GM20431 (cell line): ENCODE measurements around the gene NCKAP5.

ENCODE experiments used
- in situ Hi-C: fragments of 300-500 bp; cut with MseI, MboI; formaldehyde crosslinking; loops from one replicate; pipeline ENCODE4 v1.15.0; 2020; ENCODE audit warnings: low sequenced_read_pairs; ENCODE audit not compliant: unreplicated experiment

Gene NCKAP5

DNA sequence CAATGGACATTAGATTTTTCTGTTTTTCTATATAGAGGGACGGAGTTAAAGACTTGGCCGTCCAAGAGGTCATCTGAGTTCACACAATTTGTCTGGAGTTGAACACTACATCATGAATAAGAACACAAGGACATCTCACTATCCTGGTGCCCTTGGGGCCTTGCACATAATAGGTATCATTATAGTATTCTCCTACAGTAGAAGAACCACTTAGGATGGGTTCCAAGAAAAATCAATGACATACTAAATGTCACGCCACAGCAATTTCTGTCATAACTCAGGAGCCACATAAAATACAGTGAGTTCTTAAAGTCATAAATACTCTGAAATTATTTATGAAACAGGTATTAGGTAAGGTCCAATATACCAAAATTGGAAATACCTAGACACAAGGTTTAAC, 154.4 kb downstream of the NCKAP5 start:
- in situ Hi-C loops, result no loop called here

DNA sequence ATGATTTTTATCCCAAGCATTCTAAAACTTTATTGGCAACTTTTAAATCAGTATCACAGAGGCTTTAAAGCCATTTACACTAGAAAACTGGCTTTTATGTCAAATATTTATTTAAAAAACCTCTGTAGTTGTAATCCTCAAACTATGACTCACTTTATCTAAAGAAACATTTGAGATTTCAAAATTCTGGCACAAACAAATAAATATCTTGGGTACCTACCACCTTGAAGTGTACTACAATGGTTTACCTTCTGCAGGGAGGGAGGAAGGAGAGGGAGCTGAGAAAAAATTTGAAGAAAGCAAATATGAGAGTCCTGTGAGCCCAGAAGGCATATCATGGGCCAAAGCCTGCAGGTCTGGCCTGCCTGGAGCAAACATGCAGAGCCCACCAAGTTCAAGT, 155.6 kb downstream of the NCKAP5 start:
- in situ Hi-C loops, result no loop called here

DNA sequence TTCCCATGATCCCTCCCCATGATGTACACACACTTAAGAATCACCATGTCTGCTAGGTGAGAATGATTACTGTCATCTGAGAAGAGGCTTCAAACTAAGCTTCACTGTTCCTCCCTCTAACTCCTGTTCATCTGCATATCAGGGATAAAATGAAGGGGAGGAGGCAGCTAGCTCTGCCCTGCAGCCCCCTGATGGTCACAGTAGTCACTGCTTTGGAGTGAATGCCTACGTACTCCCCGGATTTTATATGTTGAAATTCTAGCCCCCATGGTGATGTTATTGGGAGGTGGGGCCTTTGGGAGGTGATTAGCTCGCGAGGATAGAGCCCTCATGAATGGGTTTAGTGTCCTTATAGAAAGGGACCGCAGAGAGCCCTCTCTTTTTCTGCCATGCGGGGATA, 156.4 kb downstream of the NCKAP5 start:
- in situ Hi-C loops, result no loop called here

DNA sequence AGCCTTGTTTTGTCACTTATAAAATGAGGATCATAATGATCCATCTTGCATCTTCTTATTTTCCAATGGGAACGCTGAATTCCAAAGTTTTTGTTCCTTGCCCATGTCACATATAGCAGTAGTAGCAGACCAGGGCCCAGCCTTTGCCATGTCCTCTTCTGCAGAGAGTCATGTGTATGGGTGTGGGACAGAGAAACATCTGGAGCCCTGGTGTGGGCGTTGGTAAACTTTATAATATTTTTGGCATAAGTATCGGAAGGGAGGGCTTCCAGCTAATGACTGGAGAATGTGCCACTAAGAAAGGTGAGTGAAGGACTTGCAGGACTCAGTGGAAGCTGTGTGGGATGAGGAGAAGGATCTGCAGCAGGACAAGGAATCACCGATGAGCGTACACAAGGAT, 157.2 kb downstream of the NCKAP5 start:
- in situ Hi-C loops, result no loop called here

DNA sequence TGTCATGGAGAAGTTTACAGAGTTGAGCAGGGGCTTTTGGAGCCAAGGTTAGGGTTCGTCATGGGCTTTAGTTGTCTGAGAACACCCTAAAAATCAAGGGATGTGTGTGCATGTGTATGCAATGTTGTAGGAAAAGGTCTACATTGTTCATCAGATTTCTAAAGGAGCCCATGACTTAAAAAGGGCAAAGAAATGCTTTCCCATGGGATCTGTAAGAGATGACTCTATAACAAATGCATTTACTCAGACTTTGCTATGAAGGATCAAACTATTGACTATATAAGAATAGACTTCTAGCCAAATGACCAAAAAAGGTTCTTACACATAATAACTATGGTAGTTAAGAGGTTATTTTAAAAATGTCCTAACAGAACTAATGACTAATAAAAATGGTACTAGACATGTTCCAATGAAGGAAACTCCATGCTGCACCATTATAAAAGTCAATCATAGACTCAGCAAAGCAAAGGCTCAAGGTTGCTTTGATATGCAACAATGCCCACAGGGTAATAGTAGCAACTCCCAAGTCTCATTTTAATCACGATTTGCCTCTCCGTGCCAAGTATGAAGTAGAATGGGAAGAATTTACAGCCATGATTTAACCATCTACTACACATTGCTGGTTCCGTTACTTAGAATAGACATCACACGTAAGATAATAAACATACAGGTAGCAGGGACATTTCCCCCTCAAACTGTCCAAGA, 158.5 kb downstream of the NCKAP5 start:
- in situ Hi-C loops, result no loop called here

DNA sequence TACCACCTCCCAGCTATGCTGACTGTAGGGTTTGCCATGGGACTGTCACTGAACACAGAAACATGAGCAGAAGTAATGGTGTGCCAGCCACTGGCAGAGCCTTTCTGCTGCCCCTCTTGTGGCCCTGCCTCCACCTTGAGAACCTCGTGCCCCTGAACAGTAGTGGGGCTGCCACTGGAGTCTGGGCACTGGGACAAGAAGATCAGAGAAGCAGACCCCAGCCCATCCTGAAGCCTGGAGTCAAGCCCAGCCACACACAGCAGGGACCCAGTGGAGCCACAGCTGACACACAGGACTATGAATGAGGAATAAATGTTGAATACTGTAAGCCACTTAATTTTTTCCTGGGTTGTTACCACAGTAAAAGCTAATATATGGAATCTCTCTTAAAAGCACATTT, 159.6 kb downstream of the NCKAP5 start:
- in situ Hi-C loops, result no loop called here

DNA sequence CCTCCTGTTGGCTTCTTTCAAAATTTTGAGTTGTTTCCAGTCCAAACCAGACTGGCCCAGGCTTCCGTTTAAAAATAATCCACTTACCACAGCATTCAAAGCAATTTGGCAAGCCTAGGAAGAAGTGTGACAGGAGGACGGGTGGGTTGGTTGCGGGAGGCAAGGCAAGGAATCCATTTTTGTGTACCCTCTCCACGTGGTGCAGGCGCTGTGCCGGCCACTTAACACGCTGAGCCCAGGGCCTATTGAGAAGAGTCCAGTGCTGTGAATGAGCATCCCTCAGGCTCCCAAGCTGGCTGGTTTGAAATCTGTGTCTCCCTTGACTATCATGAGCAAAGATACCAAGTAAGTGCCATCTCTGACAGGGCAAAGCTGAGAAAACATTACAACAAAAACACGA, 160.9 kb downstream of the NCKAP5 start:
- in situ Hi-C loops, result no loop called here

DNA sequence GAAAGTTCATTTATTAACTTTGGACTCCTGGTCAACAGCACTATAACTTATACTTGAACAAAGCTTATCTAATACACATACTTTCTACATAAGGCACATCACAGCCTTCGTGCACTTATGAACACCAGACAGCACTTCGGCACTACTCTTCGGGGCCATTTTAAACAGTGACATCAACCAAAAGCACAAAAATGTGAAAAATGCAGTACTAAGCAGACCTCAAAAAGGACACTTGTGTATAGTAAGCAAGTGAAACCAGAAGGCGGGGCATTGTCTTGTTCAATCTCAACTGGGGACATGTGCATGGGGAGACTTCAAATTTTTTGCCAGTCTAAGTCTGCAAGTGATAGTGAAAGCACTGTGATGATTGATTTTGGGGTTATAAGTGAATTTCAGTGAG, 163.0 kb downstream of the NCKAP5 start:
- in situ Hi-C loops, result no loop called here

DNA sequence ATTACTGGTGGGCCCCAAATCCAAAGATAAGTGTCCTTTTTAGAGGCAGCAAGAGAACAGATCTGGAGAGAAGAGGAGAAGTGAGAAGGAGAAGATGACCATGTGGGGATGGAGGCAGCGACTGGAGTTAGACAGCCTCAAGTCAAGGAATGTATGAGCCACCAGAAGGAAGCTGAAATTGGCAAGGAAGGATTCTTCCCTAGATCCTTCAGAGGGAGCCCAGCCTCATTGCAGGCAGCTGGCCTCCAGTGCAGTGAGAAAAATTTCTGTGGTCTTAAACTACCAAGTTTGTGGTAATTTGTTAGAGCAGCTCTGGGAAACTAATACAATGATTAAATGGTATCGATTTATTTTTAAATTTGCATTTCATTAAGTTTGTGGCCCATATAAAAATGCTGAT, 167.9 kb downstream of the NCKAP5 start:
- in situ Hi-C loops, result no loop called here

DNA sequence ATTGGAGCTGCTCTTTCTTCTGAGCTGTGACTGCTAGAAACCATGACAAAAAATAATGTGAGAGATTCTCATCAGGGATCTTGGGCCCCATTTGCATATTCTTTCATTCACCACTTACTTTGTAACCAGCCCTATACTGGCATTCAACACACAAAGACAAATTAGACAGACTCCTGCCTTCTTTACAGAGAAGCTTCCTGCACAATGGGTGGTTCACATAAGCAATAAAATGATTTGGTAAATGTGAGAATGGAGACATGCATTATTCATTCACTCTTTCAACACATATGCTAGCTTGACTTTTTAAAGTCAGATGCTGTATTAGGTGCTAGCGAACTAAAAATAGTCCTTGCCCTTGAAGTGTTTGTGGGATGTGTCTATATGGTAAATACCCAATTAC, 174.4 kb downstream of the NCKAP5 start:
- in situ Hi-C loops, result no loop called here

DNA sequence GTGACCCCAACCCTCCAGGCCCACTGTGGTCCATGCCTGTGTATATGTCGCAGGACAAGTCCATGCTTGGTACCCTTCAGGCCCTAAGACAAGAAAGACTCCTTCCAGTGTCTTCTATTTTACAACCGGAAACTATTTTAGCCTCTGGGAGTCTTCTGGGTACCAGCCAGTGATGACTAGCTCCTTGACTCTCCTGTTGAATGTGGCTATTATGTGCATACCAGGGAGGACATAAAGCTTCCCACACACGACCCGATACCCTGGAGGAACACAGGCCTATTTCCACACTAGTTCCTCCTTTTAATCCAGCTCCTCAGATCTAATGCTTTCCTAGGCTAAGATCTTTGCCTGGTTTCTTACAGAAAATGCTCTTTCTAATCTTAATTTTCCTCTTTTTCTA, 178.1 kb downstream of the NCKAP5 start:
- in situ Hi-C loops, result no loop called here

DNA sequence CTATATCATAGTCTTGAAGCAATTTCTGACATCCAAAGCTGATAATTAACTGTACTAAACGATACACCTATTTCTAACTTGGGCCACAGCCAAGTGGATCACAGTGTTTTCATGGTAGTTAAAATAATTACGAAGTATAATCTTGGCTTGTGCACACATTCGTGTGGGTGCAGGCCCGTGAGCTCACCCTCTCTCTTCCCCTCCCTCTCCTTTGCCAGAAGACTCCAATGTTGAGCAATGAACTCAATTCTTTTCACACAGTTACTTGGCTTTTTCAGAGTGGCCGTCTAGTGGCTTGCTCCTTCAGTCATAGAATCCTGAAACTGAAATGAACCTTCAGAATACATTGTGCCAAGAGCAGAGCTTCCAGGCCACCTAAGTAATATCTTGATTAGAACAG, 178.7 kb downstream of the NCKAP5 start:
- in situ Hi-C loops, result no loop called here

DNA sequence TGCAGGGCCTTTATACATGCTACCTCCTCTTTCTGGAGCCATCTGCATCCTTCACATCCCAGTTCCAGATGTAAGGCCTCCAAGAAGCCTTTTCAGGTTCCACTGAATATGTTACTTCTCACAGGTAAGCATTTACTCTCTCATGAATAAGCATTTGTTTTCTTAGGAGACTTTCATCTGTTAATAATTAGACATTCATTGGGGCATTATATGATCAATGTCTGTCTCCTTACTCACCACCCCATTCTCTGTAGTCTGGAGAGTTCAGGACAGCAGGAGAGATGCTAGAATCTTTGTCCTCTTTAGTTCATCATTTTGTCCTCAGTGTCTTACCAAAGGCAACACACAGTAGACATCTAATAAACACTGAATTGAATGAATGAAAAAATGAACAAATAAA, 185.7 kb downstream of the NCKAP5 start:
- in situ Hi-C loops, result no loop called here

DNA sequence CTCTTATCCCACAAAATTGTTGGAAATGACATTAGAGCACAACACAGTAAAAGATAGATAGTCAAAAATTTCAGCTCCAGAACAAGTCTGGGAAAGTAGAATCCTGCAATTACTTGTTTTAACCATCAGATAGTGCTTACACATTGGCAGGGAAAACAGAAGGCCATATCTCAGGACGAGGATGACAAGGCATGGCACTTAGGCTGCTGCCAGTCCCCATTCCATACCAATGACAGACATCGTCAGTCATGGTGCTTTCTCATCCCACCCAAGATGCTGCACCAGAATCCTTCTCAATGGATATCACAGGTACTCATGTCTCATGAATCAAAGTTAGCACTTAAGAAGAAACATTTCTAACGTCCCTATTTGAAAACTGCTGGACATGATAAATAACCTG, 187.3 kb downstream of the NCKAP5 start:
- in situ Hi-C loops, result no loop called here

DNA sequence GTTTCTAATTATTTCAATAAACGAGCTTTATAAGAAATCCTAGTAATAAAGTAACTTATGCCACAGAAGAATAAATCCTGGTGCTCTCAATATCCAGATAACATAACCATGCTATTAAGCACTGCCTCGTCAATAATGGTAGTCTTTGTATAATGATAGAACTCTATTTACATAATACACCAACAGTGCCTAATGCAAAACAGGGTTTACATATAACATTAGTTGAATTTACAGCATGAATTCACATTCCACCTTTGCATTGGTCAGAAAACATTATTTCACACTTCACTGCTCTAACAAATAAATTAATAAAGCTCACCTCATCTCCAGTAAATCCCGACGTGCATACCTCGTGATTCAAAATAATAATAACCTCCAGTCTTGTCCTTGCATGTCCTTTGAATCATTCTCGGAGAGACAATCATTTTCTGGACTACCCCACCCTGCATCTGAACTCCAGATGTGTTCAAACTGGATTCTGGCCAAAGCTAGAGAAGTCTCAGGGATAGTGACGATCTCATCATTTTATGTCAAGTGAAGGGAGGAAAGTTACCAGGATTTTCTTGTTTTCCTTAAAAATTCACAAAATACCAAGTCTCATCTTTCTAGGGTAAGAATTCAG, 189.2 kb downstream of the NCKAP5 start:
- in situ Hi-C loops, result no loop called here

DNA sequence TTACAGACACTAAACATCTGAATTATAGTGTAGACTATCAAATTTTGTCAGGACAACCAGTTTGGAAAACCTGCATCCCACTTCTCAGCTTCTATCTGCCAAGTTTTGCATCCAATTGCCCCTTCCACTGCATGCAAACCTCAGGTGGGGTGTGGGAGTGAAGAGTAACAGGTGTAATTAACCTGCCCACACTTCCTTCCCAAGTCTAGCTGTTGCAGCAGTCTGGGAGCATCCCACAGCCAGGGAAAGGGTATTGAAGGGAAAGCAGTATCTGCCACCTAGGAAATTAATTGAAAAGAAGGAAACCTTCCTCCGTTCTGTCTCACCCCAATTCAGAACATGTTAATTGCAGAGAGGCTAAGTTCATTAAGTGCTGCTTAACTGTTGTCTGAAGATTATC, 189.9 kb downstream of the NCKAP5 start:
- in situ Hi-C loops, result no loop called here

DNA sequence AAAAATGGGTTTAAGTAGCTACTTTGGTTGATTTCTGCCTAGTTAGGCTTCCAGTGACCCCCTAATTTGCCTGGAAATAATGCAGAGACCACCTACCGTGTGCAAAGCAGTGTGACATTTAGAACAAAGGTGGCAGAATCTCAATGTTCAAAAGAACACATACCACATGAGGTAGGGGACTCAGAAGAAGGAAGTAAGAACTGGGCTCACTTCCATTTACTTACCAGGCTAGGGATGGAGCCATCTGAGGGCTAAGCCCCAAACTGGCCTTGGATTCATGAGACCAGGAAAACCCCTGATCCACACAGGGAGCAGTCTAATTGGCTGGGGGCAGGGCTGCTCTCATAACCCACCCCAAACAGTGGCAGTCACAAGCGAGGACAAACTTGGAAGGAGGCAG, 190.7 kb downstream of the NCKAP5 start:
- in situ Hi-C loops, result no loop called here

DNA sequence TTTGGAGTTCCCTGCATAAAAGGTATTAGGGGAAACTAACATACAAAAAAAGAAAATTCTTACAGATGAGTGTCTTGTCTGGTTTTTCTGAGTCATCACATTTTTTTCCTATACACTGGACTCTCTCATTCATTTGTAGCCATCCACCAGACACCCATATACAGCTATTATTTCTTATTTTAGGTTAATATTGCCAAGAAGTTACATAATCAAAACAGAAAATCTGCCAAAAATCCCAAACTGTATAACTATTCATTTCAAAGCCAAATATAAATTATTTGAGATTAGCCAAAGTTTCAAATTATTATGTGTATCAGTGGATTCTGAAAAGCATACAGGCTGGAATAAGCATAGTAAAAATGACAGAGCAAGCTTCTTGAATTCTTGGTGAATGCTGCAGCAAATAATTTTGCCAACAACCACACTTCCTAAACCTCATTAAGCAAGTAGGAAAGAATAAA, 191.2 kb downstream of the NCKAP5 start:
- in situ Hi-C loops, result no loop called here

DNA sequence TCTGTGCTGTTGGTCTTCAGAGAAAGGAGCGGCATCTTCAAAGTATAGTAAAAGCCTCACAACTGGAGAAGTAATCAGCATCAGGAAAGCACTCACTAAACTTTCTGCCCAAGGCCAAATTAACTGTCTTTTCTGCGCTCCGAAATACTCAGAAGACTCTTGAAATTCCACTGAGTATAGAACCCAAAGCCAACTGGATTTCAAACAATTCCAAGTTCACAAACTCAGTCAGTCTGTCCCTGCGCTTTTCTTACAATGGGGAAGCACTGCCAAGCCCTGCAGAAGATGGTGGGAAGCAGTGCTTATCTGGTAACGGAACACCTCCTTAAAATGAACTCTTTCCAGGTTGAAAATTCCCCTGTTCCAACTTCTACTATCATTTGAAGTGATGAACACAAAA, 193.5 kb downstream of the NCKAP5 start:
- in situ Hi-C loops, result no loop called here

DNA sequence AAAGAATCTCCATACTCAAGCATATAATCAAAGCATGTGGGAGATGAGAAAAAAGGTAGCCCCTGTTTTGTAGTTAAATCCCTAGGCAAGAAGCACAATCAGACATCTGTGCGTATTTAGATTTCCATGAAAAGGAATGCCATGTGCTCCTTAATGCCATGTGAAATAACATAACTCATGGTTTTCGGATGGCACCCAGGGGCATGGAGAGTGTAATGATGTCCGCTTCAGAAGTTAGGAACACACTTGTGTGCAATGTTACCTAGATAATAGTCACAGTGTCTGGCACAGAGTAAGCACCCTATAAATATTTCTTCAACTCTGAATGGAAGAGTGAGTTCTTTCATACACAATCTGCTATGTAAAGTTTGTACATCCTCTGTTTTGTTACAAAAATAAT, 197.0 kb downstream of the NCKAP5 start:
- in situ Hi-C loops, result no loop called here

DNA sequence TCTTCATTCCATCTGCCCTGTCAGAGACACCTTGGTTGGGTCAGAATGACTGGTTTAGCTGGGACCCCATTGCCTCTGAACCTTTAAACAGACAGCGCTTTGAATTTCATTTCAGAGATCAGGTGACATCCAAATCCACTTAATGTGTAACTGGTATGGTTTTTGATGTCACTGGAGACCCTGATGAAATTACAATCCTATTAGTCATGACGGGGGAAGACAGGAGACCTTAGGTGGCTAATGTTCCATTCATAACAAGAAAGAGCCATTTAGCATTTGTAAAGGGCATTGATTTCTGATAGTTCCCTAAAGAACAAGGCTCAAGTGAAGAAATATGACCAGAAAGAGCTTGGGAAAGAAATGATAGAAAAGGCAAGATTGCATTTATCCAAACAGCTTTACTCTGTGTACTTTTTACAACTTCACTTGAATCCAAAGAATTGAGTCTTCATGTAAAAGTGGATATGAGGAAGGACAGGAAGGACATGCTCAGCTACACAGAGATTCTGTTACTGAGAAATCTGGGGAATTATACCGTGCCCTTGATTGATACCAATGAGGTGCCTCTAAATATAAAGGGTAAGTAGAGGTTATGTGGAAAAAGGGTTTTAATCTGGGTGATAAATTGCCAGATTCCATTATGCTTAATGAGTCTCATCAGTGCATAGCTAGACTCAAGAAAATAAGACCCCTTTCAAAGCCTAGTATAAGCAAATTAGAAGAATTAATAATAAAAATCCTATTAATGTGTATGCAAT, 198.2 kb downstream of the NCKAP5 start:
- in situ Hi-C loops, result no loop called here
